ENCODE results near the gene CD244.

CD244 gene

DNA sequence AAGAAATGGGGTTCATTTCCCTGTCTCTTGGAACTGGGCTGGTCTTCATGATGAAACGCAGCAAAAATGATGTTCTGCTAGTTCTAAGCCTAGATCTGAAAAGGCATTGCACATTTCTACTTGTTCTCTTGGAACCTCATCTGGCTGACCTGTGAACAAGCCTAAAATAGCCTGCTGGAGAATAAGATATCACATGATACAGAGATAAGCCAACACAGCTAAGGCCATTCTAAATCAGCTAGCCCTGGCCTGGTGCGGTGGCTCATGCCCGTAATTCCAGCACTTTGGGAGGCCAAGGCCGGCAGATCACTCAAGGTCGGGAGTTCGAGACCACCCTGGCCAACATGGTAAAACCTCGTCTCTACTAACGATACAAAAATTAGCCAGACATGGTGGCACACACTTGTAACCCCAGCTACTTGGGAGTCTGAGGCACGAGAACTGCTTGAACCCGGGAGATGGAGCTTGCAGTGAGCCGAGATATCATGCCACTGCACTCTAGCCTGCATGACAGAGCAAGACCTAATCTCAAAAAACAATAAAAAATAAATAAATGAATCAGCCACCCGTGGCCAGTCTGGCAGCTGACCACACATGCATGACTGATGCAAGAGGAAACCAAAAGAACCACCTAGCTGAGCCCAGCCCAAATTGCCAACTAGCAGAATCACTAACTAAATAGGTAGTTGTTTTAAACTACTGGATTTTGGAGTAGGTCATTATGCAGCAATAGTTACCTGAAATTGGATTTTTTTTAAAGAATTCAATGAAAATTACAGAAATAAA is 18.0 kb downstream of the CD244 start:
- DNase-seq = no peak

DNA sequence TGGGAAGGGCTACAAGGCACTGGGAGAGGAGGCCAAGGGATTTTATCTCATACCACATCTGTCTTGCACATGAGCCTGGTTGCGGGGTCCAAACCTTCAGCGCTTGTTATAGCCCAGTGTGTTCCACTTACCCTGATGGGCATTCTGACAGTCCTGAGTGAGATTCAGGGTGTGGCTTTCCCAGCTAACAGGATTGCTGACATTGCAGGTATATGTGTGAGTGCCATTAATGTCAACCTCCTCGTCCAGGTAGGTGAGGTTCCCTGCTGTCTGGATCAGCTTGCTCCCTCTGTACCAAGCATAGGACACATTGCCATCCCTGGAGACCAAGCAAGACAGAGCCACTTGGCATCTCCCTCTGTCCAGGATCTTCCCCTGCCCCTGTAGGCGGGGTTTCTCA is 21.6 kb downstream of the CD244 start:
- DNase-seq = no peak

- DNase-seq = no peak
Measured at GRCh38 chr1:160839746-160840145, 22.9 kb downstream of the CD244 start.

DNA sequence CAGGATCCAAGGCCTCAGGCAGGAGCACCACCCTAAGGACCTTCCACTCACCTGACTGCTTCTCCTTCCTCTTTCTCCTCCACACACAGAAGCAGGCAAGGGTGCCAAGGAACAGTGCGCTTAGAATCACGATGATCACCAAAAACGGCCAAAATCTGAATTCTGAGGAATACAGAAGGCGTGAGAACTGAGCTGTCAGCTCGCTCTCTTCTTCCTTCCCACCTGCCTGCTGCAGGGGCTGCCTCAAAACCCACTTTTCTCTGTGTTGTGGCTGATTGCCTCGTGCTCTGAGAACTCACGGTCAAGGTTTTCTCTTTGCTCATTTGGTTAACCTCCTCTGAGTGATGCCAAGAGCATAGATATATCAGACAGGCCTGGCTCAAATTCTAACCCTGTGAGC is 23.8 kb downstream of the CD244 start:
- no peak for DNase-seq

GRCh38 chr1:160837558-160838205 is 25.0 kb downstream of the CD244 start:
- peak; percentile 85 to 87 for DNase-seq

DNA sequence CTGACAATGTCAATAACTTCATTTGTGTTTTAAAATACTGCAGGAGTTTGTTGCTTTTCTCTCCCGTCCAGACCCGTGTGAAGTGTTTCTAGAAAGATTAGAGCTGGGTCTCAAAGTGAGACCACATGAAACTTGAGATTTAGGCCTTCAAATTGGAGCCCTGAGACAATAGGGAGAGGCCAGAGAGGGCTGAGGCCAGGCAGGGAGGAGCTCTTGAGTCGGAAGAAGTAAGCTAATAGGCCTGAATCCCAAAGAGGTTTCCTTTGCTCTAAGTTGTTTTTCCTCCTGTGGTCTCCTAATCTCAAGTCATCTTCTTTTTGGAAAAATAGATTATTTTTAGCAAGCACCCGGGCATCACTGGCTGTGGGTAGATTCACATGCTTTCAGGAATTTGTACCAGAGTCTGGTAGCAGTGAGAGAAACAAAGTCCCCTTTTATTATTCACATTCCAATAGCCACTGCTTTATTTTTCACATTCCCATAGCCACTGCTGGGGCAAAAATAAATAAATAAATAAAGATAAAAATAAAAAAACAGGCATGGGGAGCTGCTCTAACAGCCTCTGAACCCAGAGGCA is 25.6 kb downstream of the CD244 start:
- no peak for DNase-seq

GRCh38 chr1:160836561-160836960 is 26.1 kb downstream of the CD244 start:
- no peak for DNase-seq

GRCh38 chr1:160835751-160836150 is 26.9 kb downstream of the CD244 start:
- no peak for DNase-seq

- peak; percentile 40 to 54 for DNase-seq
Measured at GRCh38 chr1:160834945-160835565, 27.6 kb downstream of the CD244 start.

GRCh38 chr1:160830321-160831153 is 32.1 kb downstream of the CD244 start:
- peak; percentile 72 to 73 for DNase-seq

GRCh38 chr1:160829766-160830165 is 32.9 kb downstream of the CD244 start:
- DNase-seq = no peak

DNA sequence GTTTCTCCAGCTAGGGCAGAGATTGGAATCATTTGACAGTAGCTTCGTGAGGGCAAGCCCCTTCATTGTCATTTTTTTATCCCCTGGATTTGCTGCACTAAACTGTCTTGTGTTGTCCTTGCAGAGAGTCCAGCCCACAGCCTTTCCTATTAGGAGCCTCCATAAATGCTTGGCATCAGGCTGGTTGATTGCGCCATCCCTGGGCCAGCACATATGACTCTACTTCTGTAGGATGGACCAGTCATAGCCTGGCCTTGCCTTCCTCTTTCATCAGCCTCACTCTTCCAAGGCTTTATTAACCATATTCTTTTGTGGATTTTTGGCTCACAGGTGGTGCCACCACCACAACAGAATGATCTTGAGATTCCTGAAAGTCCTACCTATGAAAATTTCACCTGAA is 35.3 kb downstream of the CD244 start:
- peak in 1 of 2 donors; percentile 10 for DNase-seq

DNA sequence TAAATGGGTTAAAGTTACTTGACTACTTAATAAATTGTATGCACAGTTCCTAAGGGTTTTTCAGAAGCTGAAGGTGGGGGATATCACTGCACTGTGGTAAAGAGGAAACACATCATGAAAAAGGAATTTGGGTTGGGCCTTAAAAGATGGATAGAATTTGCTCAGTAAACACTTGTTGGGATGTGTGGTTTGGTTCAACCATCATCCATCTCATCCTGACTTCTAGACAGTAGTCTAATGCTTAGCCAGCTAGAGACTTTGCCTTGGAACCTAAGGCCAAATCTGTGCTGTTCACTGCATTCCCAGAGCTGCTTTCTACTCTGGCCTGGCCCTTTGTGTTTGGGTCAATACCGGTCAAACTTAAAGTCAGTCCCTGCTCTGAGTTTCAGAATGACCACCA is 36.1 kb downstream of the CD244 start:
- DNase-seq = no peak

GRCh38 chr1:160823296-160823695 is 39.4 kb downstream of the CD244 start:
- no peak for DNase-seq

DNA sequence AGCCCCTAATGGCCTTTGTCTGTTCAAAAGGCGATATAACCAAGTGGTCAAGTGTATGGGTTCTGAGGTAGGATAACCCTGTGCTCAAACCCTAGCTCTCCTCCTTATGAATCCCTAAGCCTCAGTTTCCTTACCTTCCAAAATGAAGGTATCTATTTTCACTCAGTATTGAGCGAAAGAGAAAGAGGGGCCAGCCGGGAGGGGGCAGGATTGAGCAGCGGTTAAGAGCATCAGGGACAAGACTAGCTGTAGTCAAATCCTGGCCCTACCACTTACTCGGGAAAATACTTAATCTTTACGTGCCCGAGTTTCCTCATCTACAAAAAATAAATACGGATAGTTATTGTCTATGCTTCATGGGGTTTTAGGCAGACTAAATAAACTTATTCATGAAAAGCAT is 41.1 kb downstream of the CD244 start:
- no peak for DNase-seq

DNA sequence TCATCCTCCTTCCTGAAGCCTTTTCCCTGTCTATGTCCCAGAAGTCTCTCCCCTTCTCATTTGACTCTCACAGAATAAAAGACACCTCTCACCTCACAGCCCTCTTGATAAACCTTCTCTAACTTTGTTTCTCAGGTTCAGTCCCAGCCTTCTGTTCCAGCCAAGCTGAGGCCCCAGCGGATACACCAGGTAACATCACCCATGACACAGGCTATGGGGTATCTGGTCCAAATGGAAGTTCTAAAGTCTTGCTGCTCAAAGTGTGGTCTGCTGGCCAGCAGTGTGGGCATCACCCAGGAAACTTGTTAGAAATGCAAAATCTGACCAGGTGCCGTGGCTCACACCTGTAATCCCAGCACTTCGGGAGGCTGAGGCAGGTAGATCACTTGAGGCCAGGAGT is 43.5 kb downstream of the CD244 start:
- DNase-seq = no peak

DNA sequence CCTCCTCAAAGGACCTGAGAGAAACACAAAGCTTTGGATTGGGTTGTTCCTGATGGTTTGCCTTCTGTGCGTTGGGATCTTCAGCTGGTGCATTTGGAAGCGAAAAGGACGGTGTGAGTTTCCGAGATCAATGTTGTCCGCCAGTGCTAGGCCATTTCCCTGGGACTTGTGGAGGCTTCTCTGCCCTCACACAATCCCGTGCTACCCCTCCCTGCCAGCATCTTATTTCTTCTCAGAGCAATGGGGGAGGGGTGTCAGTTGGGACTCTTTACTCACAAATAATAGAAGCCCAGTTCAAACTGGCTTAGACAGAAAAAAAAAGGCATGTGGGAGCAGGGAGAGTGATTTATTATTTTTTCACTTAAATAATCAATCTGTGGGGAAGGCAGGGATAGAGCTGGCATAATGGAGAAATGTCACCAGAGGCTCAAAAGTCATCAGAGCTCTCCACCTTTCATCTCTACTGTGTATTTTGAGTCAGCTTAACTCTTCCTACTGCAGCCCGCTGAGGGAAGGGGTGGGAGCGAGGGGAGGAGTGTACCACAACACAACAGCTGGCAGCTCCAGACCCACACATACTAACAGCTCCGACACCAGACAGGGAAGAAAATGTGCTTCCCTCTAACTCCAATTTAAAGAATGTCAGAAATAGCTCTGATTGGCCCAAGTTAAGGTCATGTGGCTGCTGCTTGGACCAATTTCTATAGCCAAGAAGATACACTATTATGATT is 44.3 kb downstream of the CD244 start:
- no peak for DNase-seq

GRCh38 chr1:160814856-160815255 is 47.8 kb downstream of the CD244 start:
- DNase-seq = no peak

- no peak for DNase-seq
Measured at GRCh38 chr1:160814316-160814715, 48.4 kb downstream of the CD244 start.

DNA sequence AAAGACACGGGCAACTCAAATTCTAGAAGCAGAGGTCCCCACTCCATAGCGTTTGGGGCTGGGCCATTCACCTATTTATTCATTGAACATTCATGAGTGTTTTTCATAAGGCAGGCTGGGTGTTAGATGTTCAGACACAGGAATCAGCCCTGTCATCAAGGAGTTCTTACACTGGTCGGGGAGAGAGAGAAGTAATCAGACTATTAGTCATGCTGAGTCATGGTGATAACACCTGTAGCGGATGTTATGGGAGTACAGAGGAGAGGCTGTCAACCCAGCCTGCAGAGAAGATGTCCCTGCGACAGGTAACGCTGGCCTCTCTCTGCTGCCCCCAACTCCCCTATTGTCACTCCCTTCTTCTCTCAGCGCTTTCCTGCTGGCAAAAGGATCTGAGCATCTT is 49.5 kb downstream of the CD244 start:
- no peak for DNase-seq

GRCh38 chr1:160811147-160811546 is 51.5 kb downstream of the CD244 start:
- DNase-seq = no peak

- no peak for DNase-seq
Measured at GRCh38 chr1:160810486-160810885, 52.2 kb downstream of the CD244 start.
